HPDE6-E6E7 (cell line): ENCODE measurements around the gene HAS3.
A peak's percentile ranks its signal among the peaks of the same experiment; 100 is the strongest.

ENCODE experiments used
- DNase-seq: peaks from one replicate; pipeline ENCODE4 v3.0.0; 2011; ENCODE audit warnings: missing footprints; ENCODE audit errors: extremely low spot score

Gene HAS3

DNA sequence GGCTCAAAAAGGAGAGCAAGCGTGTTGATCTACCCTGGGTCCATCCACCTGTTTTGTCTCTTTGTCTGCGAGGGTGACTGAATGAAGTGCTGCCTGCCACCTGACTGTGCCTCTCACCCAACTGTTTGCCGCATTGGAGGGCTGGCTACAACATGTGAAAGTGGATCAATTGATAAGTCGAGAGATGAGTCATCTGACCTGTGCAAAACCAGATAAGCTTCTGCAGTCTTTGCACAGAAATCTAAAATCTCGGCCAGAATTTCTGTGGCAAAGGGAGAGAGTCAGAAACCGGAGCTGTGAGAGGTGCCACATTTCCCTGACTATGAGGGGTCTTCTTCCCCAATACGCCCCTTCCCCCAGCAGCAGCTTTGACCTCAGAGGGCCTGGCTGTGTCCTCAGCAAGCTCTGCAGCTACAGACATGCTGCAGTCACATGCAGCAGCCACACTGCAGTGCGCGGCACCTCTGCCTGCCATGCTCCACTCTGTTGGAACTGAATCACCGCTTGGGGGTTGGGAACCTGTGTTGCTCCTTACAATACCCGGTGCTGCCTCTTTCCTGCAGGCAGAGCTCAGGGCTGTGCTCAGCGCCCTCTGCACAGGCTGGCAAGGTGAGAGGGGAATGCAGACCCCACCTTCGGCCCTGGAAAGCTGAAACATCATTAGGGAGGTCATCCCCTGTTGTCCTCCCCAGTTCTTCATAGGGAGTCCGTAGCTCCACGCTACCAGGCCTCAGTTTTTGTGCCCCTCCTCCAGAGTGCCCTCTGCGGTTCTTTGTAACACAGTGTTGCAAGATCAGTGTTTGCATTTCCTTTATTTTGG, 16.2 kb upstream of the HAS3 start:
- DNase-seq, result no peak

DNA sequence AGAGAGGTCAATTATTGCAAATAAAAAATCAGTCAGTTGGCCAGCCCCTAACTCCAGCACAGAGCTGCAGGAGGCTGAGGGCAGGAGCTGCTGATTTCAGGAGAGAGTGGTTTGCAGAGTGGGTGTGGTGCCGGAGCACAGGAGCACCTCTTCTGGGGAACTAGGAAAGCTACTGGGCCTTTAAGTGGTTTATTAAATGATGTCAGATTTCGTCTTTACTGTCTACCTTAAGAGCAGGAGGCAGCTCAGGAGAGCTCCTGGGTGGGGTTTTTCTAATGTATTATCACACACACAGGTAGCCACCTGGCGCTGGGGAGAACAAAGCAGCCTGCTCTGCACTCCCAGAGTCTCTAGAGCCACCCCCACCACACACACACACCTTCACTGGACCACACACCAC, 11.5 kb upstream of the HAS3 start:
- no peak for DNase-seq

DNA sequence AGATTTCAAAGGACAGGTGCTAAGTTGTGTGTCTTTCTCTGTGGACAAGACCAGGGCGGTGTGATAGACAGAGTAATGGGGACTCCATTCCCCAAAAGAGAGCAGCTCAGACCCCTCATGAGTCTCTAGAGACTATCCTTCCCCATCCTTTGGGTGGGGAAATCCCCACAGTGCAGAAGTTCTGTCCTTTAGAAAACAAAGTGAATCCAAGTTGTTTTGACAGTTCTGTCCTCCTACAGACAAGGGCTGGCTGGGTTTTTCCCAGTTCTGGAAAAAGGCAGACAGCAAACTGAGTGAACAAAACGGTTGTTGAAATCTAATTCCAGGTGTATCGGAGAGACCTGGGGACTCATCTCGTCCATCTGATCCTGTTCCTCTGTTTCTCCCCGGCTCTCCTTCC, 11.0 kb upstream of the HAS3 start:
- DNase-seq, result no peak

DNA sequence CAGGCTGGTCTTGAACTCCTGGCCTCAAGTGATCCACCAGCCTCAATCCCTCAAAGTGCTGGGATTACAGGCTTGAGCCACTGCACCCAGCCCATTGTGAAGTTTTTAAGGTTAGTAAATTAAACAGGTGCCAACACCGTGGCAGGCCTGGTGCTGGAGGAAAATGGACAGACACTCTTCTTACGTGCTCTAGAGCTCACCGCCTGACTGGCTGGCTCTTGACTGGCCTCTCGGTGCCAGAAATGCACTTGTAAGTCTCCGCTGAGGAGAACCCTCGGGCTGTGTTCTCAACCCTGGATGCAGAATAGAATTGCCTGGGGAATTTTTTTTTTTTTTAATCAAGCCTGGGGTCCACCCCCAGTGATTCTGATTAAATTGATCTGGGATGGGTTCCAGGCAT, 10.3 kb upstream of the HAS3 start:
- no peak for DNase-seq

DNA sequence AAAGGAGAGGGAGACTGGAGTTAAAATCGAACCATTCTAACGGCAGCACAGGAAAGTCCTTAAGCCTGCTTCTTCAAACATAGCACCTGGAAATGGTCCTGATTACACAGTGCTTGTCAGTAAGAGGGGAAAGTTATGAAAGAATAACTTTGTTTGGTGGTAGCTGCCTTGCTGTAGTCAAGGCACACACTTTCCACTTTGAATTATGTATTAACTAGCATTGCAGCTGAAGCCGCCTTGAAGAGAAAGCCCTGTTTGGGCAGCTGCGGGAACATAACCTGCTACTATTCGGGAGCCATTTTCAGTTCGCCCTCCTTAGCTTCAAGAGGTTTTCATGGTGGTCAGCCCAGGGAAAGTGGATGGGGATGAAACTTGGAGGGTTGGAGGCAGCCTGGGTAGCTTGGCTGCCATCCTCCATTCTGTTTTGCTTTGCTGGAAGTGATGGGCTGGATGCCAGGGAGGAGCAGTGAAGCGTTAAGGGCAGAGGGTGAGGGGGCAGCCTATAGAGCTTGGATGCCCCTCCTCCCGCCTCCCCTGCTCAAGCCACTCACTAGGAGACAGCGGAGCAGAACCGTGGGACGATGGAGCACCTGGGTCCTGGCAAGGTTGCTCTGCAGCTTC, 5.3 kb upstream of the HAS3 start:
- DNase-seq, result no peak

DNA sequence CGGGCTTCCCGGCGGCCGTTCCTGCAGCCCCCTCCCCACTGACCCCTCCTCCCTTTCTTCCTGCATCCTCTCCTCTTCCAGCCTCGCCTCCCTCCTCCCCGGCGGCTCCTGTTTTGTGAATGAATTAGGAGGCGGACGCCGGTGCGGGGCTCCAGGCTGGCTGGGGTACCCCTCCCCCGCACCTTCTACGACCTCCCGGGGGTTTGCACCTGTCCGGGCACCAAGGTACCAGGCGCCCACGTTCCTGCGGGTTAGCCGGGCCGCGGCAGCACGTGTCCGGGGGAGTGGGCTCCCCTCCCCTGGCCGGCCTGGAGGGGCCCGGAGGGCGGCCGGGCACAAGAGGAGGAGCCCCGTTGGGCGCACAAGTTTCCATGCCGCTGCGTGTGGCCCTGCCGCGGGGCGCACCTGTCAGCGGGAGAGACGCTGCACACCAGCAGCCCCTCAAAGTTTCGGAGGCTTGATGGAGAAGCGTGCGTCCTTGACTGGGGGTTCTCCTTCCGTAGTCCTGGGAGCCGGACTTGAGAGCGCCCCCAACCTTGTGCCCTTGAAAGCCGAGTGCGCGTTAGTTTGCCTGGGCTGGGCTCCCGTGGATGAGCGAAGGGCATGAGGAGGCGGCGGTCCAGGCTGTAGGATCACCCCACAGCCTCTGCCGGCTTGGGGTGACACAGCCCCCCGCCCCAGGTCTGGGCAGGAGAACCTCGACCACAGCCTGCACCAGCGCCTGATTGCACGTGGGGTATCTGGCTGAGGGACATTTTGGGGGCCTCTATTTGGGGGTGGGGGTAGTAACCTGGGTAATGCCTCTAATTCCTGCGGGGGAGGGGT, 1.2 kb downstream of the HAS3 start:
- DNase-seq, result no peak

DNA sequence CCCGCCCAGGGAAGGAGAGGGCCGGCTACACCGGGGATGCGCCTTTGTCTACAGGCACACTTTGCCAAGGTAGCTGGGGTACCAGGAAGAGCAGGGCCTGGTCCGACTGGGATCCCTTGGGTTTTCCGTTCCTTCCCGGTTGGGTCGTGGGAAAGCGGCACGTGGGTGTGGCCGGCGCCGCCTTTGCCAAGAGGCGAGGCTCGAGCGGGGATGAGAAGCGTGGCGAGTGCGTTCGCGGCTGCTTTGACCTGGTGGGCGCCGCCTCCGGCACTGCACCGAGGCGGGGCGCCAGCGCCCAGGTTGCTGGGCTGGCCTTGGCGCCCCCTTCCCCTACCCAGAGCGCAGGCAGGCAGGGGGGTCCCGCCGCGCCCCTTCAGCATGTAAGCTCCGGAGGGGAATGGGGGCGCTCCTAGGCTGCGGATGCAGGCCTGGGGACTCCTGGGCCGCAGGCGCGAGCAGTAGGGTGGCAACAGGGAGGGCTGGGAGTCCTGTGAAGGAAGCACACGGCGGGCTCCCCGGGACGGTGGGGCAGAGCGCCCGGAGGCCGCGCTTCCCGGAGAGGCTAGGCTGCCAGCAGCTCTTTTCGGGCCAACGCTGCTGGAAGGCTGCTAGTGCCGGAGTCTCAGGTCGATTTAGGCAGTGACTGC, 2.0 kb downstream of the HAS3 start:
- no peak for DNase-seq

DNA sequence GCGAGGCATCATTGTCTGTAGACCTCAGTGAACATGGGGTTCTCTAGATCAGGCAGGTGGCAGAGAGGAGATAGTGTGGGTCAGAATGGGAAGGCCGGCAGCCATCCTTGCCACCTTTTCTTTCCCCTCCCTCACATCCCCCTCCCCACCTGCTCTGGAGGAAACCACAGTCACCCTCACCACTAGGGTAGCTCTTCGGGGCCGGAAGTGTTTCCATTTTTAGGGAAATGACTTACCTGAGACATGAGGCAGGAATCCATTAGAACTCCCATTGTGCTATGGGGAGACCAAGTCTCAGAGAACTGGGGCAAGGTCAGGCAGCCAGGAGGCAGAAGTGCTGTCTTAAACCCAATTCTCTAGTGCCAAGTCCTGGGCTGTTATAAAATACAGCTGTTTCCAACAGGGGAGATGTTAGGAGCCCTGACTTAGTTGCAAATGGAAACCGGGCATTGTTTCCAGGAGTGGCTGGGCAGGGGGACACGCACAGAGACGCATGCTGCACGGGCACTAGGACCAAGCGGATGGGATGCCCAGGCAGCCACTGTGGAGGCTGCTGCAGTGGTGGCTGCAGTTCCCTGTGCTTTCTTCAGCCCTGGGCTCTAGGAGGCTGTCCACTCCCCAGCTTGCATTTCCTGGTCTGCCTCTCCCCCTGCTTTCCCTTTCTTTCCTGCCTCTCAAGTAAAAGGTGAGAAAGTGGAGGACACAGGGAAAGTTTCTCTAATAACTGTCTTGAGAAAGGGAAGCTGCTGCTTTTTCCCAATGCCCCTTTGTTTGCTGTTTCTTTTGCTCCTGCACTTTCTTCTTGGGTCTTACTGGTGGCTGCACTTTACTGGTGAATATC, 2.8 kb downstream of the HAS3 start:
- no peak for DNase-seq

DNA sequence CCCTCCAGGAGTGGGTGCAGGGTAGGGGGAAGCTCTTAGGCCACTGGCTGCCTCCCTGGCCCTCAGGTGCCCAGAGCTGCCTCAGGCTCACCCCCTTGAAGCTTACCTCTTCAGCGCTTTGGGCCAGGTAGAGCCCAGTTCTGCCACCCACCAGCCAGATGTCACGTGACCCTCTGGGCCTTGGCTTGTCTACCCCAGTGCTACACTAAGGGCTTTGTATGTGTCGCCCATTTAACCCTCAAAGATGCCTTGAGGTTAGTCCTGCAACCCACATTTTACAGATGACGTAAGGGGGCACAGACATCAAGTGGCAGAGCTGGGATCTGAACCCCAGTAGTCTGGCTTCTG, 3.4 kb downstream of the HAS3 start:
- no peak for DNase-seq

DNA sequence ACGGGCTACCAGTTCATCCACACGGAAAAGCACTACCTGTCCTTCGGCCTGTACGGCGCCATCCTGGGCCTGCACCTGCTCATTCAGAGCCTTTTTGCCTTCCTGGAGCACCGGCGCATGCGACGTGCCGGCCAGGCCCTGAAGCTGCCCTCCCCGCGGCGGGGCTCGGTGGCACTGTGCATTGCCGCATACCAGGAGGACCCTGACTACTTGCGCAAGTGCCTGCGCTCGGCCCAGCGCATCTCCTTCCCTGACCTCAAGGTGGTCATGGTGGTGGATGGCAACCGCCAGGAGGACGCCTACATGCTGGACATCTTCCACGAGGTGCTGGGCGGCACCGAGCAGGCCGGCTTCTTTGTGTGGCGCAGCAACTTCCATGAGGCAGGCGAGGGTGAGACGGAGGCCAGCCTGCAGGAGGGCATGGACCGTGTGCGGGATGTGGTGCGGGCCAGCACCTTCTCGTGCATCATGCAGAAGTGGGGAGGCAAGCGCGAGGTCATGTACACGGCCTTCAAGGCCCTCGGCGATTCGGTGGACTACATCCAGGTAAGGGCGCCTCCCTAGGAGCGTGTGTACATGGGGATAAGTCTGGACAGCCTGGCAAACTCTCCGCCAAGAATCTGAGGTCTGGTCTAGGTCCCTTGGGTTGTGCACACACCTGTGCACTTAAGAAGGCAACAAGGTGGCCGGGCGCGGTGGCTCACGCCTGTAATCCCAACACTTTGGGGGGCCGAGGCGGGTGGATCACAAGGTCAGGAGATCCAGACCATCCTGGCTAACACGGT, 4.2 kb downstream of the HAS3 start:
- no peak for DNase-seq

DNA sequence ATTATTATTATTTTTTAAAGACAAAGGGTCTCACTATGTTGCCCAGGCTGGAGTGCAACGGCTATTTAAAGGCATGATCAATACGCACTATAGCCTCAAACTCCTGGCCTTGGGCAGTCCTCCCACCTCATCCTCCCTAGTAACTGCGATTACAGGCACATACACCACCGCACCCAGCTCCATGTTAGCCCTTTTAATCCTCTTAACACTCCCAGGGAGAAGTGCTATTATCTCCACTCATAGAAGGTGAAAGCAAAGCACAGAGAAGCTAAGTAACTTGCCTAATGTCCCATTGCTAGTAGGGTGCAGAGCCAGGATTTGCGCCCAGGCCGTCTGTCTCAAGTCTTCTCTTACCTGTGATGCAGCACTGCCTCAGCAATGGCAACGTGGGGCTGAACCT, 5.0 kb downstream of the HAS3 start:
- DNase-seq, result no peak

DNA sequence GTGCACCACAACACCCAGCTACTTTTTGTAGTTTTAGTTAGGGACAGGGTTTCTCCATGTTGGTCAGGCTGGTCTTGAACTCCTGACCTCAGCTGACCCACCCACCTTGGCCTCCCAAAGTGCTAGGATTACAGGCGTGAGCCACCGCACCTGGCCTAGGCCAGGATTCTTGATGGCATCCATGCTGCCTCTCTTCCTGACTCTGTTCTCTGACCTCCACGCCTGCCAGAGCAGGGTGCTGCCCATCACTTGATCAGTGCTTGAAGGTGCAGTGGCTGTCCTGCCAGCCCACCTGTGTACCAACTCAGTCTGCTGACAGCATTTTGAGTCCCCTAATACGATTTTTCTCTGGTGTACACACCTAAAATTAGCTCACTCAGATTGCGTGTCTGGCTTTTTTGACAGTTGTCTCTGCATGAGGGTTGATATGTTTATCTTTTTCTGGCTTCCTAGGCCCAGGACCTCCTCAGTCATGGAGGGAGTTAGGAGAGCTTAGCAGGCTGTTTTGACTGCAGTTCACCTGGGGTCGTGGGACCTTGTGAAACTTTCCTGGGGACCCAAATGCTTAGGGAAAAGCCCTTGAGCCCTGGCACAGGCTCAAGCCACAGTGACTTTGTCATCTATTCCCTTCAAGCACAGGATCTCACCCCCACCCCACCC, 5.9 kb downstream of the HAS3 start:
- no peak for DNase-seq

DNA sequence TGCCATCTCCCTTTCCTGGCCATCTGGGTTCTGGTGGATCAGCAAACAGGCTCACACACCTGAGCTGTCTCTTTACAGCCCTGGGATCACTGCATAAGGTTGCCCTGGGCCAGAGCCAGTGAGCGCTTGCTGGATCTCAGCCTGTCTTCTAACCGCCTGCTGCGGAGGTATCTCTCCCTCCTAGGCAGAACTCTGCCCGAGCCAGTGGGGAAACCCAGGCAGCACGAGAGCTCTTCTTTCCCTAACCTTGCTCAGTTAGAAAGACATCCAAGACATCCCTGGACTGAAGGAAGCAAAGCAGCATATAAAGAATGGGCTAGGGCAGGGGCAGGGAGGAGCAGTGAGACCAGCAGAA, 6.4 kb downstream of the HAS3 start:
- no peak for DNase-seq

DNA sequence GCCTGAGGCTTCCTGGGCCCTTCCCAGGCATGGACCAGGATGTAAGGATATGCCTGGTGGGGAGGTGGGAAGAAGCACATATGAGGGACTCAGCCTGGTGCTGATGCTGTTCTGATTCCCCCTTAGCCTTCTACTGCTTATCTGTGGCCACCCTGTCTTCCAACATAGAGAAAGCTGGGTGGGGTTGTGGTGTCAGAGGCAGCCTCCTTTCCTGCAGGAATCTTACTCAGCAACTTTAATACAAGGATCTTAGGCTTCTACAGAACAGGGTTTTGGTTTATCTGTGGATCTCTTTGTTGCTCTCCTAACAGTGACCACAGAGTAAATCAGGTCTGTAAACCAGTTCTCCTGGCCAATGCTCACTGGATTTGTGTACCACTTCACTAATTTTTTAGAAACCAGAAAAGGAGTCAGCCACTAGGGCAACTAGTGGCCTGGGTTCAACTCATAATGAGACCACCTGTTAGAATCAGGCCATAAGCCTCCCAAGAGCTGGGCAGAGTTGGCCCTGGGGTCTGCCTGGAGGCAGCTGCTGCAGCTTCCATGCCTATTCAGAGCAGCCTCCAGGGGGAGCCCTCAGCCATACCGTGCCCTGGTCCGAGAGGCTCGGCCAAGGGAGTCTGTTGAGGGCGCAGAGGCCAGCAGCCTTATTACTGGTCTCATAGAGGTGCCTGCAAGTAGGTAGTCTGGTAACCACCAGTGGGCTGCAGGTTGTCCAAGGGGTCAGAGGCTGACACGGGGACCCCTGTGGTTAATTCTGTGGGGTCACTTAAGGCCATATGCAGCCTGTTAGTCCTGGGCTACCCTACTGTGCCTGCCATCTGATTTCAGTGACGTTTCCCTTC, 7.1 kb downstream of the HAS3 start:
- DNase-seq, result peak; percentile 62

DNA sequence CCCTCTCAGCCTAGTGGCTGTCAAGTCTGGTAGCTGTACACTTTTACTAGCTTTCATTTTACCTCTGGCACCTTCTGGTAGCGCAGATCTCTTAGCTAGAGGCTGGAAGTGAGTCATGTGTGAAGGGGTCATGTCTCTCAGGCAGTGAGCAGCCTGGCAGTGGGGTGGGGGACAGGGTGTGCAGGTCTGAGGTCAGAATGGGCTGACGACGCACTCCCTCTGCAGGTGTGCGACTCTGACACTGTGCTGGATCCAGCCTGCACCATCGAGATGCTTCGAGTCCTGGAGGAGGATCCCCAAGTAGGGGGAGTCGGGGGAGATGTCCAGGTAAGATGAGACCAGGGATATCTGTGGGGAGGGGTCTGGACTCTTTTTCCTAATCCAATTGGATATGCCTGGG, 7.8 kb downstream of the HAS3 start:
- no peak for DNase-seq

DNA sequence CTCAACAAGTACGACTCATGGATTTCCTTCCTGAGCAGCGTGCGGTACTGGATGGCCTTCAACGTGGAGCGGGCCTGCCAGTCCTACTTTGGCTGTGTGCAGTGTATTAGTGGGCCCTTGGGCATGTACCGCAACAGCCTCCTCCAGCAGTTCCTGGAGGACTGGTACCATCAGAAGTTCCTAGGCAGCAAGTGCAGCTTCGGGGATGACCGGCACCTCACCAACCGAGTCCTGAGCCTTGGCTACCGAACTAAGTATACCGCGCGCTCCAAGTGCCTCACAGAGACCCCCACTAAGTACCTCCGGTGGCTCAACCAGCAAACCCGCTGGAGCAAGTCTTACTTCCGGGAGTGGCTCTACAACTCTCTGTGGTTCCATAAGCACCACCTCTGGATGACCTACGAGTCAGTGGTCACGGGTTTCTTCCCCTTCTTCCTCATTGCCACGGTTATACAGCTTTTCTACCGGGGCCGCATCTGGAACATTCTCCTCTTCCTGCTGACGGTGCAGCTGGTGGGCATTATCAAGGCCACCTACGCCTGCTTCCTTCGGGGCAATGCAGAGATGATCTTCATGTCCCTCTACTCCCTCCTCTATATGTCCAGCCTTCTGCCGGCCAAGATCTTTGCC, 9.0 kb downstream of the HAS3 start:
- no peak for DNase-seq

DNA sequence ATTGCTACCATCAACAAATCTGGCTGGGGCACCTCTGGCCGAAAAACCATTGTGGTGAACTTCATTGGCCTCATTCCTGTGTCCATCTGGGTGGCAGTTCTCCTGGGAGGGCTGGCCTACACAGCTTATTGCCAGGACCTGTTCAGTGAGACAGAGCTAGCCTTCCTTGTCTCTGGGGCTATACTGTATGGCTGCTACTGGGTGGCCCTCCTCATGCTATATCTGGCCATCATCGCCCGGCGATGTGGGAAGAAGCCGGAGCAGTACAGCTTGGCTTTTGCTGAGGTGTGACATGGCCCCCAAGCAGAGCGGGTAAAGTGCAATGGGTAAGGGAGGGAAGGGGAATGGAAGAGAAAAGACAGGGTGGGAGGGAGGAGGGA, 9.5 kb downstream of the HAS3 start:
- no peak for DNase-seq

DNA sequence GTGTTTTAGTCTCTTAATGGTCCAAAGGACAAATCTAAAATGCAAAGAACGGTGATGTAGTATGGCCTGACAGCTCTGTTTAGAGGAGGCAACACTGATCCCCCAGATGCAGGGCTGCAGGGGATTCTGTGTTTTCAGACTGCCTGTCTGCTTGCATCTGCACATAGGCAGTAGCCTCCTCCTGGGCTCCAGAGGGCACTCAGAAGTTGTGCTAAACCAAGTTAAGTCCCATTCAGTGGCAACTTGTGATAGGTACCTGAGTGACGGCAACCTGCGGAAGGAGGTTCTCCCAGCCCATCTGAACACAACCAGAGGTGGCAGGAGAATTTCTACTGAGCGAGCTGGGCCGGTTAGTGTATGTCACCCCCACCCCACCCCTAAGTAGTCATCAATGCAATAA, 9.9 kb downstream of the HAS3 start:
- DNase-seq, result no peak

DNA sequence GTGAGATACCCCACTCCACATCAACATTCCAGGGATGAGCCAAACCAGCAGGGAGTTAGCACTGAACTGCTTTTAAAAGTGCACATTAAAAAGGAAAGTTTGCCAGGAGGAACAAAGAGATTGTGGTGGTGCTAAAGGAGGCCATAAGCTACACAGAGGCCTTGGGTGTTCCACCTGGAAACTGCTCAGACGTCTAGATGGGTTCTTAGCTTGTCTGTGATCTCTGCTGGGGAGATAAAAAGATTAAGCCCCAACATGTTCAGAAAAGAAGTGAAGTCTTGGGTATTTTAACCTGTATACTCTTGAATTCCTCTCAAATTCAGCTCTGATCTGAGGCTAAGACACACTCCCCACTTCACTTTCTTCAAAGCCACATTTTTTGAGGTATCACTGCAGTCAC, 10.4 kb downstream of the HAS3 start:
- DNase-seq, result no peak
